GM13976 (cell line): ENCODE measurements around the gene POLR2H.

ENCODE experiments used
- DNase-seq: peaks from one replicate; pipeline ENCODE4 v3.0.0; 2012; ENCODE audit warnings: low spot score
- CTCF ChIP-seq: IDR thresholded peaks from 2 replicates; pipeline ENCODE4 v1.5.1; 2012; ENCODE audit warnings: borderline replicate concordance, mild to moderate bottlenecking; ENCODE audit not compliant: insufficient read depth; ENCODE audit errors: extremely low read depth, missing control alignments, control extremely low read depth
- in situ Hi-C: fragments of 300-500 bp; cut with MboI; formaldehyde crosslinking; loops from one replicate; pipeline ENCODE4 v1.12.0; 2022; ENCODE audit warnings: low sequenced_read_pairs, mixed read lengths, inconsistent platforms; ENCODE audit not compliant: unreplicated experiment

POLR2H gene

GRCh38 chr3:184378651-184379357 is 17.3 kb downstream of the POLR2H start:
- TF ChIP-seq CTCF = no peak
- no peak for DNase-seq
- in situ Hi-C loops = no loop called here

- peak; percentile 46 for DNase-seq
- TF ChIP-seq CTCF = no peak
- in situ Hi-C loops = no loop called here
These were observed 18.1 kb downstream of the POLR2H start, which contains the start of gene CHRD for GRCh38 chr3:184379358-184380184. Gene CHRD (plus strand): TSS chr3:184380054. CDS start chr3:184380319, 265 bp downstream.

GRCh38 chr3:184380185-184380626 is 18.7 kb downstream of the POLR2H start:
- in situ Hi-C loops = no loop called here
- DNase-seq = peak; percentile 62
- no peak for TF ChIP-seq CTCF

GRCh38 chr3:184380627-184381260 is 19.2 kb downstream of the POLR2H start:
- TF ChIP-seq CTCF = no peak
- peak; percentile 44 for DNase-seq
- in situ Hi-C loops = no loop called here

GRCh38 chr3:184381261-184382224 is 20.0 kb downstream of the POLR2H start:
- in situ Hi-C loops = no loop called here
- peak; percentile 48 for DNase-seq
- TF ChIP-seq CTCF = no peak
